Measurements from ENCODE around the gene FGF12. TPM values are rescaled to one million over a fixed set of nuclear protein-coding genes. Genes with fewer than 3 reads are reported as not detected.
A peak's percentile ranks its signal among the peaks of the same experiment; 100 is the strongest.

FGF12 gene
- total RNA-seq, 2 donors from 2014 or later: 245 to 291 TPM

DNA sequence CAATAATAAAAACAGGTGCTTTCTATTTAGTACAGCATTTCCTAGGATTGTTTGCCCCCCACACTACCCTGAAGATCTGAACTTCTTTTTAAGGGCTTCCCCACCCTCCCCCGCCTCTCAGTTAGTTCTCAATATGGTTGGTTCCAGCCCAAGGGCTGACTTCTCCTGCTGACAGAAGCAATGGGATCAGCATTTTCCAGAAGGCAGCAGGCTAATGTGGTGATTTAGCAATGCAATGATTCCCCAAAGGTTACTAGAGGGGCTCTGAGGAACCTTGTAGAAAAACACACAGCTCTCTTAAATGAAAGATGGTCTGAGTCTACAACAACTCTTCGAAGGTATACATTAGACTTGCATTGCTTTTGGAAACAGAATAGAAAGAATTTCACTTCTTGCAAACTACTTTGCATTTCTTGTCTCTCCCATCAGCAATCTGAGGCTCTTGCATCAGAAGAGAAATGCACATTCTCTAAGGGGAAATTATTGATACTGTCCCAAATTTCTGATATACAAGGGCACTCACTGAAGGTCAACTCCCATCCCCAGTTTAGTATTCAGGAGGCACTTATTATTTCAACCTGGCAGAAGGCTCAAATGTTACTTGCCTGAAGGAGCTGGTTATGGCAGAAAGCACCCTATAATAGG is 30.3 kb downstream of the FGF12 start:
- no peak for ATAC-seq
- no peak for DNase-seq
- intact Hi-C loops (cut with DNase I): no loop called here

DNA sequence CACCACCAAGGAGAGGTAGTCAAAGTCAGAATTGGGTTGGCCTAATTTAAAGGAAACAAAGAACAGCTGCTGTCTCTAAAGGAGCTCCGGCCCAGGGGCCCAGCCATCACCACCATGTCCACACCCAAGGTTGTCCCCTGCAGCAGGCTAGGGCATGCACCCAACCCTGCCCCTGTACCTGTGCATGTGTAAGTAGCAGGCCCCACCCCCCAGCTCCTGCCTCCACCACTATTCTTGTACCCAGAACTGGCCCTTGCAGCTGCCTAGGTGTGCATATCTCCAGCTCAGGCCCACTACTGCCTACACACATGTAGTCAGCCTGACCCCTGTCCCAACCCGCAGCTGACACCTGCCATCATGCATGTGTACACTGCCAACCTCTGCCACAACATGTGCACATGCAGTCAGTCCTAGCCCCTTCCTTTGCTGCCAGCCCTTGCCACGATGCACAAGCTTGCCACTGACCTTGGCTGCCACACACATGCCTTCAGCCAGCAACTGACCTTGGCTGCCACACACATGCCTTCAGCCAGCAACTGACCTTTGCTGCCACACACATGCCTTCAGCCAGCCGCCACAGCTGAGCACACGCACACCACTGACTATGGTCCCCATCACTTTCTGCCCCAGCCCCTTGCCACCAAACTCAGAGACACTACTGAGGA is 39.7 kb downstream of the FGF12 start:
- peak; percentile 84 to 88 for ATAC-seq
- intact Hi-C loops (cut with DNase I): no loop called here
- DNase-seq: peak; percentile 44

DNA sequence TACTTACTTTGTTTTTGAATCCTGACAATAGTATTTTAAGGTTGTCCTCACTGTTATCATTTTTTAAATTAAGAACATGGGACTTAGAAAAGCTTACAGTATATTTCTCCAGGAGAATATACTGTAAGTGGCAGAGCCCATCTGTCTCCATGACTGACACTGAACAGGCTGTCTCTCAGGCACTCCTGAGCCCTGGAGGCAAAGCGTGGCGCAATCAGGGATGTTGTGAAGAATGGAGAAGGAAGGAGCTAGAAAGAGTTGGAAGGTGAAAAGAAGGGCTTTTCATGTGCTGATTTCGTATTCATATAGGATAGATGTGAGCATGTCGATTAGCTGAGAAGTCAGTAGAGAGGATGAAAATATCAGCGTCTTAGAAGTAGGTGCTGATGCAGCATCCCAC is 41.5 kb downstream of the FGF12 start:
- DNase-seq (no peak), ATAC-seq (no peak)
- intact Hi-C loops (cut with DNase I): no loop called here

DNA sequence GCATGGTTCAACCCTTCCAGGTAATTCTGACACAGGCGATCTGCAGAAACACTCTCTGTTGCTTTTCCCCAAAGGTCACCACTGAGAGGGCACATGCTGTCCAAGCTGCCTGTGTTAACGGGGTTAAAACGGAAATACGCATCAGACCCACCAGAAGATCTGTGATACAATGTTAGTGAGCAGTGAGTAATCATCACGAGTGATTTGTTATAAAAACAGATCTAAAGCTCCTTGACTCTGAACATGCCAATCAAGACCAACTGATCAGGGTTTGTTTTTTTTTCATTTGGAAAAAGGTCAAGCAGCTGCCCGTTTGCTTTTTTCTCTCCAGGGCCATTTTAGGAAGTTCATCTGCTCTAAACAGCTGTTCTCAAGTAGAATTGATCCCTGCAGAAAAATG is 43.2 kb downstream of the FGF12 start:
- ATAC-seq: no peak
- intact Hi-C loops (cut with DNase I): no loop called here
- no peak for DNase-seq

DNA sequence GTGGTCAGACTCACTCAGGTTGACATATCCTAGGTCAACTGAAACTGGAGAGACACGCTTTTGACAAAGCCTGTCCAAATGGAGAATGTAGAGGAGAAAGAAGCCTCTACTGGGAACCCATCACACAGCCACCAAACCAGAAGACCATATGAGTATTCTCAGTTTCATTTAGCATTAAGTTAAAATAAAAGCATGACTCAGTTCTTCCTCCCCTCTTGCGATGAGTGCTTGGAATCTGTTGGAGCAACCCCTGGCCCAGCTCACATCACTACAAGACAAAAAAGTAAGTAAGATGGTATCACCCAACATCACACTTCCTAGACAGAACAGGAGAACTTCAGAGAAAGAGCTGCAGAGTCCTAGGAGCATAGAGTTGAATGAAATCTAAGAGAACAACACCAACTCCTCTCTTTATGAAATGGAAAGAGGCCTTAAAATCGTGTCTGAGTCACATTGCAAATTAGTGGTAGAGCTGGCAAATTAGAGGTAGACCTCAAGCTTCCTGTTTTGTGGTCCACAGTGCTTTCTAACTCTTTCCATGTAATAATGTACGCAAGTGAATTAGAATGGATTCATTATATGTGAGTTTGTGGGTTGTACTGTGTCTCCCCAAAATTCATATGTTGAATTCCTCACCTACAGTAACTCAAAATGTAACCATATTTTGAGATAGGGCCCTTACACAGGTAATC is 51.2 kb downstream of the FGF12 start:
- ATAC-seq: no peak
- intact Hi-C loops (cut with DNase I): no loop called here

DNA sequence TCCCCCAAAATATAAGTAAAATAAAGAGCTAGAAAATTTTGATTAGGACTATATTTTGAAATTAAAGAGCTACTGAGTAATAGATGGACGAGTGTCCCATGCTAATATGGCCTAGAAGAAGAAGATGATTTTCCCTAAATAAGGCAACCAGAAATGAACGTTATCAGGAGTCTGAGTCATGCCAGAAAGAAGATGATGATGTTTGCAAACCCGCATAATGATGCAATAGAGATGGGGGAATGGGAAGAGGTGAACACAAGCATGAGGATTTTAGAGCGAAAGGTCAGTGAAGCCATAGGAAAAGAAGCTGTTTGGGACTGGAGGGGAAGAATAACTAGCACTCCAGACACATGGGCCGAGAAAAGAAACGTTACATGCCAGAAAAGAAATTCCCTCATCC is 71.7 kb downstream of the FGF12 start:
- no peak for ATAC-seq
- intact Hi-C loops (cut with DNase I): loop anchor here in 1 of 2 donors (10.0 kb wide), 1 partner anchor 69 kb away; the partner anchor contains the start of gene FGF12
- DNase-seq: no peak

More for the DNA sequence above, 51.2 kb downstream of the FGF12 start:
- DNase-seq: no peak

DNA sequence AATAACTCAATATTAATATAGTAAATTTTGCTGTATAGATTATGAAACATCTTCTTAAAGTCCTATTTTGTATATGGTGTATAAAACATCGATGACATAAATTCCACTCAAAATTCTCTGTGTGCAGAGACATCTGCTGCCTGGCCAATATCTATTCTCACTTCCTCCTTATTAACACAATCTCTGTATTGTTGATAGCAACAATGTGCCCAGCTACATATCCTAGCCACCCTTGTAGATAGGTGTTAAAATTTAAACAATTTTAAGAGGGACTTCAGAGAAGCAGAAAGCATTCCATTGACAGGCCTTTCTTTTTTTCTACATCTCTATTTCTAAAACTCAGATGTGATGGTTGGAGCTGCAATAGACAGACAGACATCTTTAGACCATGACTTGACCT is 72.3 kb downstream of the FGF12 start:
- ATAC-seq (peak; percentile 68 to 76), DNase-seq (no peak)
- intact Hi-C loops (cut with DNase I): loop anchor here in 1 of 2 donors (10.0 kb wide), 1 partner anchor 70 kb away; the partner anchor contains the start of gene FGF12

DNA sequence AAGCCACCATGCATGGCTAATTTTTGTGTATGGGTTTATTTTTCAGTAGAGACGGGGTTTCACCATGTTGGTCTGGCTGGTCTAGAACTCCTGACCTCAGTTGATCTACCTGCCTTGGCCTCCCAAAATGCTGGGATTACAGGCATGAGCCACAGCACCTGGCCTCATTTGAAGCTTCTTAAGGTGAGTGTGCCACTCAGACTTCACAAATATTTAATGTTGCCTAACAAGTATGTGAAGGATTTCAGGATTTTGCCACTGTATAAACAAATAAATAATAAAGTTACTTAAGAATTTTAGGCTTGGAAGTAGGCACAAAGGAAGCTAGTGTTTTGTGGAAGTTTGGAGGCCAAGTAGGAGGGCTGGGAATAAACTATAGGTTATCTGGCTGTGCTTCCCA is 73.5 kb downstream of the FGF12 start:
- ATAC-seq (no peak), DNase-seq (no peak)
- intact Hi-C loops (cut with DNase I): loop anchor here in 1 of 2 donors (10.0 kb wide), 1 partner anchor 71 kb away; the partner anchor contains the start of gene FGF12

DNA sequence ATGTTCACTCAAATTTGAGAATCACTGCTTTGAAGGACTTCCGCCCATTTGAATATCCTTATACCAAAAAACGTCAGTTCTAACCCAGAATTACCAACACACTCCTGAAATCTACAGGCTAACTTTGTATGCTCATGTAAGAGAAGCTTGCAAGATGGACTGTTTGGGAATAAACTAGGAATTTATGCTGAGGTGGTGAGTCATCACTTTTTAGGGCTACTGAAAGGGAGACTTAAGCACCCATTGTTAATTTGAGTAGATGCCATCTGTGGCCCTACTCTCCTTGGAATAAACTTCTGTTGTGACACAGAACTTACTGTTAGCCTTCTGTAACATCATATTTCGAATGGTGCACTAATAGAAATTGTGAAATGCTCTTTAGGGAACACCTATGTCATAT is 74.6 kb downstream of the FGF12 start:
- intact Hi-C loops (cut with DNase I): loop anchor here in 1 of 2 donors (10.0 kb wide), 1 partner anchor 72 kb away; the partner anchor contains the start of gene FGF12
- DNase-seq: no peak
- ATAC-seq: no peak

DNA sequence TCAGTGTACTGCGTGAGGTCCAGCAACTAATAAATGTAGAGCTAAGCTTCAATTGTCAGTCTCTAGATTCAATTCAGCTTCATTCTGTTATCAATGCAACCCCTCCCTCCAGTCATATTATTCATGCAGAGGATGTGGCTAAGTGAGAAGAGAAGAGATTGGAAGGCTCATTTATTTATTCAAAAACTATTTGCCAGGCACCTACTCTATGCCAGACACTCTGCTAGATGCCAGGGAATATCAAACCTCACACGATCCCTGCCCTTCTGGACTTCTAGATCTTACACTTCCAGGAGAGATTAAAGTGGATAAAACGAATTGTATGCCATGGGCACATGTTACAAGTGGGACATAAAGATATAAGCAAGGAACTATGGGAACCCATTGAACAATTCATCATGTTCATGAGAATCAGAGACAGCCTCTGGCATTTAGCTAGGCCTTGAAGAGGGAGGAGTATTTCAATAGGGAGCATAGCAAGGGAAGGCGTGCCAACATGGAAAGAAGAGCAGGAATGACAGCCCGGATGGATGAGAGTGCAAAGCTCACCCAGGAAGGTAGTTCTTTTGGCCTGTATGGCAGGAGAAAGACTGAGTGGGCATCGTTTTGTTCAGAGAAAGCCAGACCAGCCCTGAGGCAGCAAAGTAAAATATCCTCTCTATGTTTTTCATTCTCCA is 75.4 kb downstream of the FGF12 start:
- peak; percentile 65 to 75 for ATAC-seq
- intact Hi-C loops (cut with DNase I): loop anchor here in 1 of 2 donors (10.0 kb wide), 1 partner anchor 73 kb away; the partner anchor contains the start of gene FGF12
- no peak for DNase-seq

DNA sequence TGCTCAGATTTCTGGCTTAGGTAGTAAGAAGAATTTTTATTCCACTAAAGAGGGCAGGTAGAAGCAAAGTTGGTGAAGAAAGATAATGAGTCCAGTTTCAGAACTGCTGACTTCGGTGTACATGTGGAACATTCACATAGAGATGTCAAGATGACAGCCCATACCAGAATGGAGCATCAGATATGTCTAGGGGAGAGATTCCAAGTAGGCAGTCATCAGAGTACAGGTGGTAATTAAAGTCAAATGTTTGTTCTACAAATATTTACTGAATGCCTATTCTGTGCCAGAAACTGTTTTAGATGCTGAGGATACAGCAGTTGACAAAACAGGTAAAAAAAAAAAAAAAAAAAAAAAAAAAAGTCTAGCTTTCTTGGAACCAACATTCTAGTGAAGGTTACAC is 81.9 kb downstream of the FGF12 start:
- intact Hi-C loops (cut with DNase I): no loop called here
- ATAC-seq (no peak), DNase-seq (no peak)

DNA sequence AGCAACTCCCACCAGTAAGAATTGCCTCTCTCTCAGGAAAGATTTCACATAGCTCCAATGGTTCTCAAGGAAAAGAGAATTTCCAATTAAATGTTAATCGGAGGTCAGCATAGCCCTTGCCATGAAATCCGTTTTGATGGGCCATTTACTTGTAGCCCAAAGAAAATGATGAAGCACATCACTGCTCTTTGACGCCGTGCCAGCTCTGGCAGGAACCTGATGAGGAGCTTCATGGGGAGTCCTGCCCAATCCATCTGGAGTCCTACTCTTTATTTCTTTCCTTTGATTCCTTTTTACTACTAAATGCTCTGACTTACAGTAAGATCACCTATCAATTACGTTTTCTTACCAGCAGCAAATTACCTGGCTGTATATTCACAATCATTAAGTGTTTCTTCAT is 84.7 kb downstream of the FGF12 start:
- ATAC-seq: no peak
- intact Hi-C loops (cut with DNase I): no loop called here
- no peak for DNase-seq

DNA sequence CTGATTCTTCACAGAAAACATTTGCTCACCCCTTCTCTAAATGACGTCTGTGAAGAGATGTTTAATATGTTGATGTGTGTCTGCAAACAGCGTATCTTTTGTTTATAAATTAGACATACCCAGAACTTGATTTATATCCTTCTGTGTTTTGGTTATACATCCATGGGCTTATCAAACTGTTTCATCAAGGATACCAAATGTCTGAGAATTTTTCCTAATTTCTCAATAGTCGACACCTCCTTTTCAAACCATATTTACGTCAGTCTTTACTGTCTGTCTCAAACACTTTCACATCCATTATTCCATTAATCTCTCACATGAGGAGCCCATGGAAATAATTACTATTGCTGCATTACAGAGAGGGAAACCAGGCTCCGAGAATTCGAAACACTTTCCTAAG is 85.4 kb downstream of the FGF12 start:
- intact Hi-C loops (cut with DNase I): no loop called here
- ATAC-seq (no peak), DNase-seq (no peak)

DNA sequence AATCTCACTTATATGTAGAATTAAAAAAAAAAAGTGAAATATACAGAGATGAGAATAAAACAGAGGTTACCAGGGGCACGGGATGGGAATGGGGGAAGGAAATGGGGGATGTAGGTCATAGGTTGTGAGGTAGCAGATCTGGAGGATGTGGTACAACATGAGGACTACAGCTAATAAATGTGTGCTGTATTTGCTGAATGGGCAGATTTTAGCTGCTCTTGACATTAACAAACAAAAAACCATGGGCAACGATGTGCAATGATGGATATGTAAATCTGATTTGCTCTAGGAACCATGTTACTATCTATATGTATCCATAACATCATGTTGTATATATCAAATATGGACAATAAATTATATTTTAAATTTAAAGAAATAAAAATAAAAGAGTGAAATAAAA is 87.4 kb downstream of the FGF12 start:
- ATAC-seq (no peak), DNase-seq (no peak)
- intact Hi-C loops (cut with DNase I): loop anchor here (10.0 kb wide), 1 partner anchor 65 kb away; no protein-coding TSS in a partner anchor

DNA sequence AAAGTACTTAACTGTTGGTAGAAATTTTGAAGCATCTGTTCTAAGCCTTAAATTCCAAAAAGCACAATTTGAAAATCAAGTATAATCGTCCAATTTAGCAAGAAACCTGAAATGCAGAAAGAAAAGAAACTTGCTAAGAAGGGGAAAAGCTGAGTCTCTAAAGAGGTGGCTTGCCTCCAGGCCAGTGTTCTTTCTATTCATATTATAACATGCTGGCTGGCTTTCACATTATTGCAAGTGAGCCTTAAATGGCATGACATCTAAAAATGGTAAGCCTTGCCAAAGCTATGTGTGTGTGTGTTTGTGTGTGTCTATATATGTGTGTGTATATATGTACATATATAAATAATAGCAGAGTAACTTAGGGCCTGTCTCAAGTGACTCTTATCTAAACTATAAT is 89.5 kb downstream of the FGF12 start:
- intact Hi-C loops (cut with DNase I): loop anchor here (10.0 kb wide), 1 partner anchor 63 kb away; no protein-coding TSS in a partner anchor
- DNase-seq: no peak
- peak in 1 of 2 donors; percentile 20 for ATAC-seq

DNA sequence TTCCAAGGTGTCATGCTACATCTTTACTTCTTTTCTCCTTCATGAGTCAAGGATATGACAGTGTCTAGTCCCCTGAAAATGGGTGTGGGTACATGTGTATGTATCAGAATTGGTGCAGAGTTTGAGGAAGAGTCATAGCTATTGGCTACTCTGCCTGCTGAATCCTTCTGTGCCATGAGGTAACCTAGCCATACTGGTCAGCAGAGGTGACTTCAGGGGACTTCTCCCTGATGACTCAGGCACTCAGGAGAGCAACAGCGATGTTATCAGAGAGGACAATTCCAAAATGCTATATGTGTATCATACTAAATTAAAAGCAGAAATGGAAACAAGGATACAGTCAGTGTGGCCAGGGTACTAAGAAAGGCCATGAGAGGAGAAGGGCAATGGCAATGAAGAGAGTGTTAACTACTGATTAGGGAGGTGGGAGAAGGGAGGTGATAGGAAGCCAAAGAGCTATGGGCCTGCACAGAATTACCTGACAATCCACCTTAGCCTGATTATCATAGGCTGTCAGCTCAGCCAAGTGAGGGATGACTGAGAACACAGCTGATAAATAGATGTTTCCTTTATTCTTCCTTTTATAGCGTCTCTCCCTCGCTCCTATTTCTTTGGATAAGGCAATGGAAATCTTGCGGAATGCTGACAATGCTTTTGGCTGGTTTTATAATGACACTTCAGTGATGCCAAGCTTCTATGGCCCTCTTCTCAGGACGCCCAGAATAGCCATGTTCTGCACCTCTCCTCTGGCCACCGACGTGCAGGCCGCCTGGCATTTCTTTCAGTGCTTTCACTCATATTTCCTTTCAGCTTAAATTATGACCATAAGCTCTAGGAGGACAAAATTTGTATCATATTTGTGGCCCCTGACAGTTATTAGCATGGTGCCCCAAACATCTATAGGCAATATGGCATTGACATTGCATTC is 90.6 kb downstream of the FGF12 start:
- intact Hi-C loops (cut with DNase I): loop anchor here (10.0 kb wide), 1 partner anchor 62 kb away; no protein-coding TSS in a partner anchor
- peak; percentile 33 for DNase-seq

DNA sequence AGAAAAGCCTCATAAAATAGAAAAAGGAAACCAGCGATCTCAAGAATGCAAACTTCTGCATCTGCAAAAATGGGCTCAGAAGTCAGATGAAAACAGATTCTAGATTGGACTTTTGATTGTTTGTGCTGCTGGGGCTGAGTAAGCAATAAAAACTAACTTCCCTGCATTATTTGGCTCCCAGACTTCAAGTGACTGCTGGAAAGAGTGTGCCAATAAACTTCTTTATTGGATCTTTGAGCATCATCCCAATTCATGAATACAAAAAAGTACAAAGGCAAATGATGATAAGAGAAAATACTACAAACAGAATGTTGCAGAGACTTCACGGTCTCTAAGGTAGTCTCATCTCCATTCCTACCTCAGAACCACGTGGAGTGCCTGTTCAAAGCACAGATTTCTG is 97.9 kb downstream of the FGF12 start:
- intact Hi-C loops (cut with DNase I): no loop called here
- ATAC-seq: no peak
- no peak for DNase-seq

More for the DNA sequence above, 90.6 kb downstream of the FGF12 start:
- peak; percentile 90 to 93 for ATAC-seq

DNA sequence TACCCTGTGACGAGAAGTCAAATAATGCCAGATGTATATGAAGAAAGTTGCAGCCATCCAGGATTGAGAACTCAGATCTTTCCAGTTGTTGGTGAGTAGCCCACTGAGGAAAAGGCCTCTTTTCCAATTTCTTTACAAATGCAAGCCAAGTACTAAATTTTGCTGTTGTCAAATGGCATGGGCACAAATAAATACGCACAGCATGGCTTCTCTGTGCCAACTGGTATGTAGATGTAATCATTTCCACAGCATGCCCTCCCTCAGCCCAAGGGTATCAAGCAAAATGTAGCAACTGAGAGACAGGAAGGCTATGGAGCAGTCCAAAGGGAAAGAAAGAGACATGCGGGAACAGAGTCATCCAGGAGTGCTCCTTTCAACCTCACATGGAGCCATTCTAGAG is 105.4 kb downstream of the FGF12 start:
- no peak for DNase-seq
- no peak for ATAC-seq
- intact Hi-C loops (cut with DNase I): no loop called here

All from left cardiac atrium (tissue), 4 donors.